ENCODE data around the gene TYMS.

TYMS gene

GRCh38 chr18:657311-658000 lies at the start of gene TYMS:
Gene TYMS (plus strand): TSS chr18:657653. CDS start chr18:657743, 90 bp downstream.
- peak; percentile 88 for DNase-seq

GRCh38 chr18:607930-608329 lies 49.5 kb upstream of the TYMS start:
- DNase-seq: no peak

DNA sequence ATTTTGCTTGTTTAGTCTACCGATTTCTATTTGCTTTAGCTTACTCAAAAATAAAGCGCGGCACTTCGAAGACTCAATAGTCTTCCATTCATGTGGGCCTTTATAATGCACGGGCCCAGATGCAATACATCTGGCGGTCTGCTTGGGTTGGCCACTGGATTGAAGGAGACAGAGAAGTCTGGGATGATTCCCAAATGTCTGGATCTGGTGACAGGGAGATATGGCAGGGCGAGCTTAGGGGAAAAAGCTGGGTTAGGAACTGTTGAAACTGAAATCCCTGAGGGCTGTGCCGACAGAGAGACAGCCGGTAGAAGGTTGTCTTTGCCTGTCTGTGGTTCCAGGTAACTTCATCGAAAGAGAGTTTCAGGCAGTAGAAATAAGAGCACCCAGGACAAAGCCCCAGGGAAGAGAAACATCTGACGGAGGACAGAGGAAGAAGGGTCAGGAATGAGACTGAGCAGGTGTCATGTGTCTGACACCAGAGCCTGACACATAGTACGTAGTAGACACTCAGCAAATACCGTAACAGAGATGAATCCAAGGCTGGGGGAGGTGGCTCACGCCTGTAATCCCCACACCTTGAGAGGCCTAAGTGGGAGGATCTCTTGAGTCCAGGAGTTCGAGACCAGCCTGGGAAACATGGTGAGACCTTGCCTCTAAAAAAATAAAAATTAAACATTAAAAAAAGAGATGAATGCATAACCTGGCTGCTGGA lies 47.1 kb upstream of the TYMS start:
- DNase-seq: no peak

DNA sequence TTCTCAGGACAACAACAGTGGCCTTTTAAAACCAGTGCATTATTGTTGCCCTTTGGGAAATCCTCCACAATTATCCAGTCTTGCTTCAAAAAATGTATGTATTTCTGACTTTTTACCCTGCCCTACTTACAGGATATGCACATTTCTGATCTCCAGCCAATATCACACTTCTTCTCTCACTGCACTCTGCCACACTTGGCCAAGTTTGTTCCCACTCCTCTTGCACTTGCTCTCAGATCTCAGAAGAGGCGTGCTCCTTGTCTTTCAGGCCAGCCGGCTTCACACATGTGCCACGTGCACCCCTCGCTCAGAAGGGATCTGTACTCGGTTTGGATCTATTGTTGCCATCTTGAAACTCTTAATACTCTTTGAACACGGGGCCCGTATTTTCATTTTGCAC lies 45.3 kb upstream of the TYMS start:
- no peak for DNase-seq

DNA sequence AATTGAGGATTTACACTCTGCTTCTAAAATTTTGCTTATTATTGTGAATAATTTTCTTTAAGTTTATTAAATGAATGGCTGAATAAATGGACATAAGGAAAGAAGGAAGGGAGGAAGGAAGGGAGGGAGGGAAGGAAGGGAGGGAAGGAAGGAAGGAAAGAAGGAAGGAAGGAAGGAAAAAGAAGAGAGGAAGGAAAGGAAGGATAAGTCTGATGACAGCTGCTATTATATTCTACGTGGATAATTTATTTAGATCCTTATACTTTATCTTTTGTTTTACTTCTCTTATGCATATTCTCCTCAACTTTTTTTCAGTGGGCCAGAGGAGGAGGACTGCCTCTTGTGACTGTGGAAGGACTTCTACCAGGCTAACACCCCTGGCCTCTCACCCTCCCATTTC lies 43.3 kb upstream of the TYMS start:
- DNase-seq: no peak

GRCh38 chr18:615092-615521 lies 42.3 kb upstream of the TYMS start:
- DNase-seq: no peak

DNA sequence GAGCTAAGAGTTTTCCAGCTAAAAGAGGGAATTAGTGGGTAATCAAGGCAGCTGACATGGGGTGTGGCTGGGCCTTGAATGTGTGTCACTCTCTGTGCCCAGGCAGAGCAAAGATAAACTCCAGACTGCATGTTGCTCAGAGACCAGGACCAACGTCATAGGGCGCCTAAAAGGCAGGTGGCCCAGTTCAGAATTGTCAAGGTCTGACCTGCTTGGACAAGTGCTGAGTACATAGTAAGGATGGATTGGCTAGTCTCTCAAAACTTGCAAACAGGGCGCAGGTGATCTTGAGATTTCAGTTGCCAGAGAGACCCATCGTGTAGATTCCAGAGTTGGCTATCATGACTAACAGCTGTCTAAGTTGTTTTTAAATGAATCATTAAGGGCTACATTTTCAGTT lies 41.7 kb upstream of the TYMS start:
- DNase-seq: no peak

GRCh38 chr18:616380-616995 lies 41.0 kb upstream of the TYMS start:
- DNase-seq: peak; percentile 78

DNA sequence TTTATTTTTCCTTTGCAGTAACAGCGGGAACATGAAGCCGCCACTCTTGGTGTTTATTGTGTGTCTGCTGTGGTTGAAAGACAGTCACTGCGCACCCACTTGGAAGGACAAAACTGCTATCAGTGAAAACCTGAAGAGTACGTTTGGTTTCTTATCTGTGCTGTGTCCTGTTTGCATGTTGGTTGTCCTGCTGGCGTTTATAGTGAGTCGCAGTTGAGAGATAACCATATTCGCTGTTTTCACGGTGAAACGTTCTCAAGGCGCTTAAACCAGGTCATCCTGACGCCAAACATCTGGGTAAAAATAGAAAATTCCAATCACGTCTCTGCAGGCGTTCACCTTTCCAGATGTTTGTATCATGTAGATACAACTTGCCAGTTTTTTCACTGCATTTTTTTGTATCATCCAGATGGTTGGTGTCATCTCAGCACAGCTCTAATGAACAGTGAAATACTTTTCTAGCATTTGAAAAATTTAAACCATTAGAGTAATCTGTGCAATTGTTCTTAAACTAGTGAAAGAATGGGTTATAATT lies 39.4 kb upstream of the TYMS start:
- peak; percentile 16 for DNase-seq

DNA sequence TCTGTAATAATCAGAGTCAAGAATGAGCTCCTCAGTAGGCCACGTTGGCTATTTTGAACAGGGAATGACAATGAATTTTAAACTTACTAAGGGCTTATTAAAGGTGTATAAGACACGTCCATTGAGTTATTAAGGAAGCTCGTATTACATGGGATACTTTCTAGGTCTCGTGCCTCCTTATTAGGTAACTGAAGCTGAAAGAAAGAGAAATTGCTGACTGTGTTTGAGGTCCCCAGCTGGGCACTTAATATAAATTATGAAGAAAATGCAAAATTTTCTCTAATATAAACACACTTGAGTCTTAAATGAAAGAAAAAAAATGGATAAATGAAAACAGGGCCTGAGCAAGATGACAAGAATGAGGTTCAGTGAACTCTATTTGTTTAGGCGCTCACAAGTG lies 38.8 kb upstream of the TYMS start:
- no peak for DNase-seq

GRCh38 chr18:621291-622043 lies 36.0 kb upstream of the TYMS start:
- DNase-seq: peak; percentile 53

- no peak for DNase-seq
These were observed 35.2 kb upstream of the TYMS start for GRCh38 chr18:622289-622688.

GRCh38 chr18:623761-624620 lies 33.5 kb upstream of the TYMS start:
- DNase-seq: peak; percentile 86

GRCh38 chr18:627231-627630 lies 30.2 kb upstream of the TYMS start:
- no peak for DNase-seq

GRCh38 chr18:629269-630150 lies 27.9 kb upstream of the TYMS start:
- no peak for DNase-seq

DNA sequence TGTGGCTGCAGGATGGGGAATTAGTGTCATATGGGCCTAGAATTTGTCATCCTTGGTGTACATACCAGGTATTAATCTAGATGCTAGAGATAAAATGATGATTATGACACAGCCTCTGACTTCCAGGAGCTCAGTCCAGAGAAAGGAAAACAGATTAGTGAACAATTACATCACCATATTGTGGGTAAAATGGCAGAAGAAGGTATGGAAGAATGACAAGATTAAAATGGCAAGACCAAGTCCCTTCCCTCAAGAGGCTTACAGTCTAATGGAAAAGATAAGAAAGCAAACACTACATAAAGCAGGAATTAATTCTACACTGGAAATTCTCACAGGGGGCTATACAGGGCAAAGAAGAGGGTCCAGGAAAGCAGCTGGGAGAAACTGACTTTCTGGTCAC lies 25.9 kb upstream of the TYMS start:
- DNase-seq: no peak

GRCh38 chr18:634551-635045 lies 22.9 kb upstream of the TYMS start:
- no peak for DNase-seq

DNA sequence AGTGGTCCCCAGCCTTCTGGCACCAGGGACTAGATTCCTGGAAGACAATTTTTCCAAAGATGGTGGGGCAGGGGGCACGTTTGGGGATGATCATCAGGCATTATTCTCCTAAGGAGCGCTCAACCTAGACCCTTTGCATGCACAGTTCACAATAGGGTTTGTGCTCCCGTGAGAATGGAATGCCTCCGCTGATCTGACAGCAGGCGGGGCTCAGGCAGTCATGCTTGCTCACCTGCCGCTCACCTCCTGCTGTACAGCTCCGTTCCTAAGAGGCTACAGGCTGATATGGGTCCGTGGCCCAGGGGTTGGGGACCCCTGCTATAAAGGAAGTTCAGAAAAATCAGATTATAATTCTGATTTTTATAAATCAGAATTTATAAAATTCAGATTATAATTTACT lies 22.3 kb upstream of the TYMS start:
- DNase-seq: no peak

DNA sequence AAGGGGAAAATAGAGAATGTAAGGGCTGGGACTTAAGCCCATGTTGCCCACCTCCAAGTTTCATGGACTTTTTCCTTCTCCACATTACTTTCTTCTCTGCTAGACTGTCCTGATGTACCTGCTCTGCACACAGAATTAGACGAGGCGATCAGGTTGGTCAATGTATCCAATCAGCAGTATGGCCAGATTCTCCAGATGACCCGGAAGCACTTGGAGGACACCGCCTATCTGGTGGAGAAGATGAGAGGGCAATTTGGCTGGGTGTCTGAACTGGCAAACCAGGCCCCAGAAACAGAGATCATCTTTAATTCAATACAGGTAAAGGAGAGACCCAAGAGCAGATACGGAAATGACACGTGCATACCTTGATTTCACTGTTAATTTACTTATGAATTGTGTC lies 16.2 kb upstream of the TYMS start:
- no peak for DNase-seq

GRCh38 chr18:644395-645004 lies 13.0 kb upstream of the TYMS start:
- DNase-seq: peak; percentile 64

All from eye (tissue), 1 donor.